Transverse colon (tissue), 4 donors: ENCODE results near the gene FGF10.

Experiments used
- EP300 ChIP-seq: sonication (generic); formaldehyde crosslinking; IDR thresholded peaks from one replicate; pipeline ENCODE4 v1.6.1; 2017; ENCODE audit warnings: antibody characterized with exemption, low read depth
- POLR2A ChIP-seq: fragments of 450-650 bp; IDR thresholded peaks from one replicate; pipeline ENCODE4 v1.6.1; 2016; ENCODE audit warnings: antibody characterized with exemption, mild to moderate bottlenecking, moderate library complexity
- POLR2AphosphoS5 ChIP-seq, 3 donors: sonication (generic); formaldehyde crosslinking; IDR thresholded peaks; one replicate each; pipeline ENCODE4 v1.6.1; 2016; ENCODE audit warnings: antibody characterized with exemption in 3 of 3
- TF ChIP-seq, protein P1 (sequence below), 5 experiments: fragments of 200-600 bp in 3 of 5; fragments of 450-650 bp in 2 of 5; sonication (generic) in 3 of 5; IDR thresholded peaks; 1 replicate in 2 of 5; 2 replicates in 3 of 5; pipeline ENCODE4 v1.5.1; 2016 to 2017; ENCODE audit warnings: antibody characterized with exemption in 5 of 5, inconsistent platforms in 3 of 5, mild to moderate bottlenecking in 2 of 5, moderate library complexity in 1 of 5

DNA sequence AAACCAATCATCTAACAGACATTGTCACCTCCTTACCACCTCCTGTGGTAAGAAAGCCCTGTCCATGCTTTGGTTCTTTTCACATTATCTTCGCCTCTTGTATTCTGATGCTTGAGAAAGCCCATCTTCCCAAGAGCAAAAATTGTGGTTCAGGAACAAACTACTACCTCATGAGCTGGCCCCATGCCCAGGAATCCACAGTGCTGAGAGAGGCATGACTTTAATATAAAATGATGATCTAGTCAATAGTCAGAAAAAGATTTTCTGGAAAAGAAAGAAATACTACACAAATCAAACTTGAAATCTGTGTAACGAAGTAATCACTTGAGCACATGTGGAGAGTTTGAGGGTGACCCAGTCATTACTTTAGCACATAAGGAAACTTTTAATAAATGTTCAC is 94.7 kb downstream of the FGF10 start:
- TF ChIP-seq, protein P1, sequence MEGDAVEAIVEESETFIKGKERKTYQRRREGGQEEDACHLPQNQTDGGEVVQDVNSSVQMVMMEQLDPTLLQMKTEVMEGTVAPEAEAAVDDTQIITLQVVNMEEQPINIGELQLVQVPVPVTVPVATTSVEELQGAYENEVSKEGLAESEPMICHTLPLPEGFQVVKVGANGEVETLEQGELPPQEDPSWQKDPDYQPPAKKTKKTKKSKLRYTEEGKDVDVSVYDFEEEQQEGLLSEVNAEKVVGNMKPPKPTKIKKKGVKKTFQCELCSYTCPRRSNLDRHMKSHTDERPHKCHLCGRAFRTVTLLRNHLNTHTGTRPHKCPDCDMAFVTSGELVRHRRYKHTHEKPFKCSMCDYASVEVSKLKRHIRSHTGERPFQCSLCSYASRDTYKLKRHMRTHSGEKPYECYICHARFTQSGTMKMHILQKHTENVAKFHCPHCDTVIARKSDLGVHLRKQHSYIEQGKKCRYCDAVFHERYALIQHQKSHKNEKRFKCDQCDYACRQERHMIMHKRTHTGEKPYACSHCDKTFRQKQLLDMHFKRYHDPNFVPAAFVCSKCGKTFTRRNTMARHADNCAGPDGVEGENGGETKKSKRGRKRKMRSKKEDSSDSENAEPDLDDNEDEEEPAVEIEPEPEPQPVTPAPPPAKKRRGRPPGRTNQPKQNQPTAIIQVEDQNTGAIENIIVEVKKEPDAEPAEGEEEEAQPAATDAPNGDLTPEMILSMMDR (IDR thresholded peaks at IDR 0.05): no peak
- no peak for TF ChIP-seq POLR2AphosphoS5 (IDR thresholded peaks at IDR 0.05)
- no peak for TF ChIP-seq EP300
- no peak for TF ChIP-seq POLR2A
